Breast epithelium (tissue), 3 donors: ENCODE results near the gene UCHL1.

Experiments used
- POLR2A ChIP-seq: fragments of 450-650 bp; IDR thresholded peaks from one replicate; pipeline ENCODE4 v1.6.1; 2016; ENCODE audit warnings: antibody characterized with exemption, mild to moderate bottlenecking, moderate library complexity
- POLR2AphosphoS5 ChIP-seq, 3 donors: sonication (generic); formaldehyde crosslinking; IDR thresholded peaks; one replicate each; pipeline ENCODE4 v1.6.1; 2017; ENCODE audit warnings: antibody characterized with exemption in 3 of 3
- TF ChIP-seq, protein P1 (sequence below), 3 donors: fragments of 450-650 bp; IDR thresholded peaks; one replicate each; pipeline ENCODE4 v1.5.1; 2016 to 2017; ENCODE audit warnings: antibody characterized with exemption in 3 of 3, mild to moderate bottlenecking in 3 of 3, moderate library complexity in 3 of 3

GRCh38 chr4:41214136-41214824, 42.4 kb upstream of the UCHL1 start, which contains the start of gene APBB2:
- TF ChIP-seq, protein P1, sequence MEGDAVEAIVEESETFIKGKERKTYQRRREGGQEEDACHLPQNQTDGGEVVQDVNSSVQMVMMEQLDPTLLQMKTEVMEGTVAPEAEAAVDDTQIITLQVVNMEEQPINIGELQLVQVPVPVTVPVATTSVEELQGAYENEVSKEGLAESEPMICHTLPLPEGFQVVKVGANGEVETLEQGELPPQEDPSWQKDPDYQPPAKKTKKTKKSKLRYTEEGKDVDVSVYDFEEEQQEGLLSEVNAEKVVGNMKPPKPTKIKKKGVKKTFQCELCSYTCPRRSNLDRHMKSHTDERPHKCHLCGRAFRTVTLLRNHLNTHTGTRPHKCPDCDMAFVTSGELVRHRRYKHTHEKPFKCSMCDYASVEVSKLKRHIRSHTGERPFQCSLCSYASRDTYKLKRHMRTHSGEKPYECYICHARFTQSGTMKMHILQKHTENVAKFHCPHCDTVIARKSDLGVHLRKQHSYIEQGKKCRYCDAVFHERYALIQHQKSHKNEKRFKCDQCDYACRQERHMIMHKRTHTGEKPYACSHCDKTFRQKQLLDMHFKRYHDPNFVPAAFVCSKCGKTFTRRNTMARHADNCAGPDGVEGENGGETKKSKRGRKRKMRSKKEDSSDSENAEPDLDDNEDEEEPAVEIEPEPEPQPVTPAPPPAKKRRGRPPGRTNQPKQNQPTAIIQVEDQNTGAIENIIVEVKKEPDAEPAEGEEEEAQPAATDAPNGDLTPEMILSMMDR (IDR thresholded peaks at IDR 0.05) = peak in 1 of 3 donors; percentile 48
- TF ChIP-seq POLR2A (no peak), POLR2AphosphoS5 (IDR thresholded peaks at IDR 0.05) (peak in 2 of 3 donors; percentile 60)
